ENCODE measurements around the gene CD27.
"Not testable (repeated sequence)": the region's sequence is repeated elsewhere in the genome, so short reads cannot be mapped to it uniquely, and the experiment has no call there.

CD27 gene

GRCh38 chr12:6467571-6468282, 23.0 kb downstream of the CD27 start:
- ChIA-PET CTCF (interaction anchor here (1.7 to 2.2 kb wide), 3 partner anchors 44 to 184 kb away, joined by 6 to 11 read pairs (median 9); no protein-coding TSS in a partner anchor), POLR2A (interaction anchor here (0.6 kb wide), 1 partner anchor 21 kb away, joined by 3 read pairs; no protein-coding TSS in a partner anchor)
- H3K4me1 ChIP-seq (ENCODE audit: control insufficient read depth, insufficient read depth, low read length); H3K4me3 ChIP-seq (ENCODE audit: low read depth, low read length); H3K9me3 ChIP-seq (ENCODE audit: control insufficient read depth, insufficient read depth, low read depth, low read length); H3K27ac ChIP-seq (ENCODE audit: extremely low read depth, low read depth, low read length): not testable (repeated sequence)
- peaks cover 9 to 41% of the 10 kb centered on the region in 2 experiments for H3K36me3 ChIP-seq (ENCODE audit: control insufficient read depth in 2 of 2, insufficient read depth in 1 of 2, low read length in 2 of 2)
- peak; percentile 81 for TF ChIP-seq ZNF585B (tag by site-specific recombination; IDR thresholded peaks at IDR 0.05)

- CTCF ChIA-PET: interaction anchor here (0.8 to 2.2 kb wide), 4 partner anchors 44 to 479 kb away, joined by 3 to 11 read pairs (median 8); no protein-coding TSS in a partner anchor
- TF ChIP-seq KLF10 (tag by site-specific recombination; IDR thresholded peaks at IDR 0.05): no peak
- TF ChIP-seq HOXC10 (CRISPR knock-in tag; IDR thresholded peaks at IDR 0.05): no peak
- no peak for TF ChIP-seq ZNF132 (tag by site-specific recombination; IDR thresholded peaks at IDR 0.05; ENCODE audit: borderline replicate concordance)
- no peak for TF ChIP-seq ZIC2 (tag by site-specific recombination; IDR thresholded peaks at IDR 0.05)
- TF ChIP-seq ZNF211 (tag by site-specific recombination; IDR thresholded peaks at IDR 0.05; ENCODE audit: low read depth): no peak
- no peak for TF ChIP-seq BCL11A (tag by site-specific recombination; IDR thresholded peaks at IDR 0.05; ENCODE audit: low read depth)
- TF ChIP-seq OVOL3 (tag by site-specific recombination; IDR thresholded peaks at IDR 0.05): no peak
- TF ChIP-seq ZNF600 (tag by site-specific recombination; IDR thresholded peaks at IDR 0.05): no peak
- no peak for TF ChIP-seq ZBTB44 (tag by site-specific recombination; IDR thresholded peaks at IDR 0.05)
- no peak for TF ChIP-seq ZNF114 (tag by site-specific recombination; IDR thresholded peaks at IDR 0.05)
- TF ChIP-seq ZNF473 (tag by site-specific recombination; IDR thresholded peaks at IDR 0.05): no peak
- TF ChIP-seq OSR2 (tag by site-specific recombination; IDR thresholded peaks at IDR 0.05): no peak
- no peak for TF ChIP-seq ZNF416 (tag by site-specific recombination; IDR thresholded peaks at IDR 0.05)
- TF ChIP-seq SCRT1 (tag by site-specific recombination; IDR thresholded peaks at IDR 0.05; ENCODE audit: borderline replicate concordance): no peak
- Histone ChIP-seq H3K36me3 (ENCODE audit: control insufficient read depth in 2 of 2, insufficient read depth in 1 of 2, low read length in 2 of 2) (peaks cover 9 to 36% of the 10 kb centered on the region in 2 experiments), H3K4me3 (ENCODE audit: low read depth, low read length) (no peak overlapping the region), H3K4me1 (ENCODE audit: control insufficient read depth, insufficient read depth, low read length) (peaks cover 2% of the 10 kb centered on the region; the same call in 1 of the 2 replicates), H3K9me3 (ENCODE audit: control insufficient read depth, insufficient read depth, low read depth, low read length) (no peaks in the 10 kb centered on the region), H3K27ac (ENCODE audit: extremely low read depth, low read depth, low read length) (no peak overlapping the region)
- POLR2A ChIA-PET: interaction anchor here (3.4 kb wide), 1 partner anchor 67 kb away, joined by 50 read pairs; the partner anchor contains the start of gene GAPDH
Measured at GRCh38 chr12:6468283-6468575, 23.5 kb downstream of the CD27 start.

- H3K9me3 ChIP-seq (ENCODE audit: control insufficient read depth, insufficient read depth, low read depth, low read length): no peaks in the 10 kb centered on the region
- peaks cover 7 to 27% of the 10 kb centered on the region in 2 experiments for H3K36me3 ChIP-seq (ENCODE audit: control insufficient read depth in 2 of 2, insufficient read depth in 1 of 2, low read length in 2 of 2)
- H3K27ac ChIP-seq (ENCODE audit: extremely low read depth, low read depth, low read length): no peak overlapping the region
- no peak overlapping the region for H3K4me3 ChIP-seq (ENCODE audit: low read depth, low read length)
- ChIA-PET CTCF (interaction anchor here (0.6 to 2.2 kb wide), 6 partner anchors 45 to 480 kb away, joined by 3 to 11 read pairs (median 6); no protein-coding TSS in a partner anchor), POLR2A (interaction anchor here (0.6 to 3.5 kb wide), 8 partner anchors 9 to 133 kb away, joined by 6 to 74 read pairs (median 21); partner anchors contain the start of genes GAPDH and MRPL51)
- H3K4me1 ChIP-seq (ENCODE audit: control insufficient read depth, insufficient read depth, low read length): peaks cover 2% of the 10 kb centered on the region; the same call in 1 of the 2 replicates
- TF ChIP-seq ZBTB49 (tag by site-specific recombination; IDR thresholded peaks at IDR 0.05; ENCODE audit: low read depth) (no peak), YY1 (tag by site-specific recombination; IDR thresholded peaks at IDR 0.05) (no peak), HIC1 (tag by site-specific recombination; IDR thresholded peaks at IDR 0.05) (no peak), MZF1 (tag by site-specific recombination; IDR thresholded peaks at IDR 0.05; ENCODE audit: borderline replicate concordance) (no peak), ZNF394 (tag by site-specific recombination; IDR thresholded peaks at IDR 0.05; ENCODE audit: borderline replicate concordance) (no peak), HOXA7 (CRISPR knock-in tag; IDR thresholded peaks at IDR 0.05; ENCODE audit: borderline replicate concordance) (no peak), ZNF707 (tag by site-specific recombination; IDR thresholded peaks at IDR 0.05) (no peak), SCRT2 (tag by site-specific recombination; IDR thresholded peaks at IDR 0.05) (no peak), AEBP2 (tag by site-specific recombination; IDR thresholded peaks at IDR 0.05; ENCODE audit: borderline replicate concordance) (no peak)
Measured at GRCh38 chr12:6469092-6469491, 24.3 kb downstream of the CD27 start.
